ENCODE data around the gene DNLZ.

DNLZ gene

GRCh38 chr9:136313111-136314055, 50.2 kb downstream of the DNLZ start:
- no peak for DNase-seq

- DNase-seq = peak; percentile 56
Observed at GRCh38 chr9:136312436-136312835, 51.1 kb downstream of the DNLZ start.

GRCh38 chr9:136312009-136312375, 51.6 kb downstream of the DNLZ start:
- DNase-seq = no peak

- DNase-seq = no peak
Observed at GRCh38 chr9:136311051-136312008, 52.2 kb downstream of the DNLZ start.

- no peak for DNase-seq
Observed at GRCh38 chr9:136310273-136311030, 53.1 kb downstream of the DNLZ start.

GRCh38 chr9:136309806-136310220, 53.7 kb downstream of the DNLZ start:
- no peak for DNase-seq

Data from activated T-cell treated with anti-CD3 and anti-CD28 coated beads, Interleukin-2, amount 50 U/mL, for 1 hour (primary cell).